GM18520 (cell line): Measurements from ENCODE around the gene MUCL3.
A peak's percentile ranks its signal among the peaks of the same experiment; 100 is the strongest.
"Not testable (repeated sequence)": the region's sequence is repeated elsewhere in the genome, so short reads cannot be mapped to it uniquely, and the experiment has no call there.

Source experiments
- ATAC-seq: cut with Tn5 transposase; IDR thresholded peaks from one replicate; pipeline ENCODE4 v1.9.1; 2021; ENCODE audit not compliant: unreplicated experiment

MUCL3 gene

GRCh38 chr6:30940361-30940986 is at the start of gene MUCL3:
Gene MUCL3, plus strand, starts transcription at chr6:30940973. Its CDS starts 27 bp downstream, at chr6:30941000.
- no peak for ATAC-seq

GRCh38 chr6:30891450-30891723 is 49.4 kb upstream of the MUCL3 start:
- ATAC-seq, result no peak

GRCh38 chr6:30891816-30892538 is 48.8 kb upstream of the MUCL3 start:
- ATAC-seq, result no peak

- no peak for ATAC-seq
Measured at GRCh38 chr6:30893001-30893591, 47.7 kb upstream of the MUCL3 start.

- ATAC-seq, result no peak
Measured at GRCh38 chr6:30893666-30894065, 47.1 kb upstream of the MUCL3 start.

GRCh38 chr6:30894381-30894780 is 46.4 kb upstream of the MUCL3 start:
- ATAC-seq, result no peak

GRCh38 chr6:30894935-30895334 is 45.8 kb upstream of the MUCL3 start:
- no peak for ATAC-seq

GRCh38 chr6:30895343-30895742 is 45.4 kb upstream of the MUCL3 start:
- ATAC-seq, result no peak

- ATAC-seq, result no peak
Measured at GRCh38 chr6:30896541-30896940, 44.2 kb upstream of the MUCL3 start.

- no peak for ATAC-seq
Measured at GRCh38 chr6:30897882-30898281, 42.9 kb upstream of the MUCL3 start.

- no peak for ATAC-seq
Measured at GRCh38 chr6:30898750-30899360, 41.9 kb upstream of the MUCL3 start.

GRCh38 chr6:30900863-30901417 is 39.8 kb upstream of the MUCL3 start:
- ATAC-seq, result no peak

GRCh38 chr6:30901436-30901835 is 39.3 kb upstream of the MUCL3 start:
- ATAC-seq, result no peak

- ATAC-seq, result not testable (repeated sequence)
Measured at GRCh38 chr6:30902196-30902595, 38.6 kb upstream of the MUCL3 start.

- ATAC-seq, result no peak
Measured at GRCh38 chr6:30902709-30903108, 38.1 kb upstream of the MUCL3 start.

- no peak for ATAC-seq
Measured at GRCh38 chr6:30903236-30903635, 37.5 kb upstream of the MUCL3 start.

- ATAC-seq, result not testable (repeated sequence)
Measured at GRCh38 chr6:30907290-30907757, 33.4 kb upstream of the MUCL3 start.

- ATAC-seq, result peak; percentile 94
Measured at GRCh38 chr6:30907758-30908591, 32.8 kb upstream of the MUCL3 start, which contains the start of gene GTF2H4. Gene GTF2H4, plus strand, starts transcription at chr6:30908207.

GRCh38 chr6:30908700-30909099 is 32.1 kb upstream of the MUCL3 start:
- no peak for ATAC-seq

- not testable (repeated sequence) for ATAC-seq
Measured at GRCh38 chr6:30910473-30910872, 30.3 kb upstream of the MUCL3 start.
